HCT116 (cell line): Measurements from ENCODE around the gene ULBP2. TPM values are rescaled to one million over a fixed set of nuclear protein-coding genes. Genes with fewer than 3 reads are reported as not detected.

Experiments
- ATAC-seq: fragments of 200-7000 bp; cut with Tn5 transposase; 2 replicates; pipeline ENCODE4 v1.9.1; 2020; ENCODE audit warnings: mild to moderate bottlenecking, moderate library complexity
- BruUV-seq: library from RNA; stranded (reverse); fragments of 400-500 nt; replicated peaks from 2 replicates; lab custom pipeline; 2021; lab: Mats Ljungman, UMichigan
- CTCF ChIA-PET: fragments of 300-600 bp; sonication (Branson Sonifier 250); formaldehyde crosslinking; loops from one replicate; lab custom pipeline; 2021; ENCODE audit warnings: antibody characterized with exemption; lab: Charles Lee
- POLR2A ChIA-PET: fragments of 300-600, 350-600 bp; sonication (Branson Sonifier 250); formaldehyde crosslinking; loops from one replicate; lab custom pipeline; 2021; ENCODE audit warnings: antibody characterized with exemption; lab: Charles Lee
- RAD21 ChIA-PET, 2 experiments: fragments of 300-600 bp; sonication (Branson Sonifier 250); formaldehyde crosslinking; loops; one replicate each; lab custom pipeline; 2023; ENCODE audit warnings: low total read pairs in 2 of 2; ENCODE audit not compliant: uncharacterized antibody in 2 of 2, unreplicated experiment in 2 of 2, low non-redundant PET in 1 of 2; lab: Charles Lee
- DNase-seq: peaks from one replicate; pipeline ENCODE4 v3.0.0-alpha.2; 2010; ENCODE audit warnings: low read depth, low spot score
- H2AFZ ChIP-seq: fragments of 200-600 bp; shearing (Covaris generic), sonication (generic); 2 replicates; pipeline ENCODE4 v1.6.1; 2017; ENCODE audit warnings: low read depth, mixed run types, mixed read lengths, antibody characterized with exemption, low read length; ENCODE audit not compliant: poor library complexity, severe bottlenecking
- H3K27ac ChIP-seq: 2 replicates; pipeline ENCODE4 v1.5.1; 2012; ENCODE audit warnings: low read depth, low read length
- H3K27me3 ChIP-seq: fragments of 200-600 bp; sonication (generic); 2 replicates; pipeline ENCODE4 v1.6.1; 2016; ENCODE audit warnings: mixed run types, low read length, mixed read lengths; ENCODE audit not compliant: insufficient read depth
- H3K36me3 ChIP-seq, 2 experiments: fragments of 200-500 bp in 1 of 2; fragments of 200-600 bp in 1 of 2; sonication (Bioruptor generic) in 1 of 2; sonication (generic) in 1 of 2; 2 replicates each; pipeline versions ENCODE4 v1.5.1 to v1.6.1; 2014 to 2016; ENCODE audit warnings: low read length in 2 of 2, inconsistent platforms in 1 of 2, mixed read lengths in 1 of 2, mixed run types in 1 of 2; ENCODE audit not compliant: insufficient read depth in 2 of 2, control insufficient read depth in 1 of 2
- H3K4me1 ChIP-seq, 2 experiments: fragments of 200-600 bp in 1 of 2; sonication (generic) in 1 of 2; 2 replicates each; pipeline versions ENCODE4 v1.5.1 to v1.6.1; 2012 to 2017; ENCODE audit warnings: low read length in 2 of 2, inconsistent platforms in 1 of 2, mild to moderate bottlenecking in 1 of 2, mixed read lengths in 1 of 2, mixed run types in 1 of 2, moderate library complexity in 1 of 2; ENCODE audit not compliant: insufficient read depth in 2 of 2, control insufficient read depth in 1 of 2
- H3K4me2 ChIP-seq: fragments of 200-600 bp; sonication (generic); 2 replicates; pipeline ENCODE4 v1.6.1; 2017; ENCODE audit warnings: mixed run types, low read length, mixed read lengths
- H3K4me3 ChIP-seq, 2 experiments: fragments of 200-600 bp in 1 of 2; sonication (generic) in 1 of 2; replicated peaks in 1 of 2; 2 replicates each; pipeline ENCODE4 v1.5.1; 2011 to 2016; ENCODE audit warnings: low read length in 2 of 2, control low read depth in 1 of 2, low read depth in 1 of 2, mild to moderate bottlenecking in 1 of 2, mixed read lengths in 1 of 2, mixed run types in 1 of 2
- H3K79me2 ChIP-seq: fragments of 200-600 bp; sonication (generic); 2 replicates; pipeline ENCODE4 v1.6.1; 2017; ENCODE audit warnings: mild to moderate bottlenecking, mixed run types, low read length, moderate library complexity, mixed read lengths; ENCODE audit not compliant: insufficient read depth
- H3K9ac ChIP-seq: fragments of 200-600 bp; sonication (generic); 2 replicates; pipeline ENCODE4 v1.6.1; 2016; ENCODE audit warnings: low read length, mixed read lengths
- H3K9me2 ChIP-seq: fragments of 200-600 bp; sonication (generic), shearing (Covaris generic); 2 replicates; pipeline ENCODE4 v1.6.1; 2017; ENCODE audit warnings: mixed run types, mild to moderate bottlenecking, moderate library complexity; ENCODE audit not compliant: insufficient read depth
- H3K9me3 ChIP-seq, 2 experiments: fragments of 200-500 bp in 1 of 2; fragments of 200-600 bp in 1 of 2; sonication (Bioruptor generic) in 1 of 2; sonication (generic) in 1 of 2; 2 replicates each; pipeline ENCODE4 v1.6.1; 2014 to 2017; ENCODE audit warnings: low read length in 2 of 2, mixed read lengths in 2 of 2, inconsistent platforms in 1 of 2, low read depth in 1 of 2, mild to moderate bottlenecking in 1 of 2, mixed run types in 1 of 2, moderate library complexity in 1 of 2; ENCODE audit not compliant: control insufficient read depth in 1 of 2, insufficient read depth in 1 of 2
- H4K20me1 ChIP-seq: fragments of 200-600 bp; sonication (generic), shearing (Covaris generic); 2 replicates; pipeline ENCODE4 v1.6.1; 2017; ENCODE audit warnings: mixed run types, mild to moderate bottlenecking, moderate library complexity; ENCODE audit not compliant: insufficient read depth
- CBX3 ChIP-seq: IDR thresholded peaks from 2 replicates; pipeline ENCODE4 v1.6.1; 2012; ENCODE audit warnings: low read depth
- EGR1 ChIP-seq: IDR thresholded peaks from 2 replicates; pipeline ENCODE4 v1.6.1; 2012; ENCODE audit warnings: low read depth
- ELF1 ChIP-seq: IDR thresholded peaks from 2 replicates; pipeline ENCODE4 v1.6.1; 2012; ENCODE audit warnings: low read depth, borderline replicate concordance
- EZH2phosphoT487 ChIP-seq: fragments of 200-600 bp; IDR thresholded peaks from 2 replicates; pipeline ENCODE4 v1.6.1; 2018; ENCODE audit warnings: antibody characterized with exemption, borderline replicate concordance
- SP1 ChIP-seq: IDR thresholded peaks from 2 replicates; pipeline ENCODE4 v1.6.1; 2012; ENCODE audit warnings: low read depth
- intact Hi-C: fragments of 100-400 bp; cut with micrococcal nuclease; formaldehyde crosslinking; loops from 2 replicates; pipeline ENCODE4 v1.10.0; 2022
- total RNA-seq: library from RNA; stranded (reverse); gene quantifications from one replicate; pipeline ENCODE4 v1.2.1, GENCODE V29; 2021; ENCODE audit not compliant: unreplicated experiment
- TF ChIP-seq, protein P1 (sequence below): IDR thresholded peaks from 2 replicates; pipeline ENCODE4 v1.6.1; 2012; ENCODE audit warnings: low read depth
- TF ChIP-seq, protein P2 (sequence below), 3 experiments: fragments of 200-600 bp in 1 of 3; sonication (generic) in 1 of 3; IDR thresholded peaks in 2 of 3; conservative IDR thresholded peaks in 1 of 3; 2 replicates each; pipeline ENCODE4 v1.5.1; 2012 to 2017; ENCODE audit warnings: low read depth in 2 of 3, low read length in 2 of 3, antibody characterized with exemption in 1 of 3, borderline replicate concordance in 1 of 3, control low read depth in 1 of 3, mild to moderate bottlenecking in 1 of 3, mixed read lengths in 1 of 3, mixed run types in 1 of 3, moderate library complexity in 1 of 3; ENCODE audit not compliant: insufficient read depth in 1 of 3

ULBP2 gene
- total RNA-seq, 1 experiment from 2014 or later: 10.2 TPM

DNA sequence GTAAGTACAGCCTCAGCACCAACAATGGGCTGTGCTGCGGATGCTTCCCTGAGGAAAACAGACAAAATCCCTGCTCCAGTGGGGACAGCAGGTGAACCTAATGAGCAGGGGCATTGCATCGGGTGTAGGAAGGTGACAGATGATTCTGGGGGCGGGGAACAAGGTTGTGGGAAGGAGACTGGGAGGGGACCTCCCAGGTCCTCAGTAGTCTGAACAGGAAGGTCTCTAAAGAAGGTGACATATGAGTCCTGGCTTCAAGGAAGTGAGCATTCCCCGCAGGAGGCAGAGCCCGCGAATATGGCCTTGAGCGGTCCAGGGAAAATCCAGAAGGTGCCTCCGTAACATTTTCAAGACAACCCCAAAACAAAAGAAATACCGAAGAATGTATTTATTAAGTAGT is 41.3 kb downstream of the ULBP2 start:
- Histone ChIP-seq H3K4me2 (no peak overlapping the region), H3K9me2 (no peaks in the 10 kb centered on the region), H3K79me2 (no peaks in the 10 kb centered on the region), H3K27me3 (peaks cover 6% of the 10 kb centered on the region; the same call in 1 of the 2 replicates), H4K20me1 (no peaks in the 10 kb centered on the region), H2AFZ (no peak overlapping the region), H3K9me3 (no peaks in the 10 kb centered on the region), H3K4me3 (no peak overlapping the region), H3K9ac (no peak overlapping the region), H3K27ac (no peak overlapping the region), H3K36me3 (no peaks in the 10 kb centered on the region), H3K4me1 (no peaks in the 10 kb centered on the region)
- no peak for TF ChIP-seq EGR1
- no peak for TF ChIP-seq EZH2phosphoT487
- TF ChIP-seq SP1: no peak
- no peak for TF ChIP-seq CBX3
- TF ChIP-seq ELF1: no peak
- TF ChIP-seq, protein P1, sequence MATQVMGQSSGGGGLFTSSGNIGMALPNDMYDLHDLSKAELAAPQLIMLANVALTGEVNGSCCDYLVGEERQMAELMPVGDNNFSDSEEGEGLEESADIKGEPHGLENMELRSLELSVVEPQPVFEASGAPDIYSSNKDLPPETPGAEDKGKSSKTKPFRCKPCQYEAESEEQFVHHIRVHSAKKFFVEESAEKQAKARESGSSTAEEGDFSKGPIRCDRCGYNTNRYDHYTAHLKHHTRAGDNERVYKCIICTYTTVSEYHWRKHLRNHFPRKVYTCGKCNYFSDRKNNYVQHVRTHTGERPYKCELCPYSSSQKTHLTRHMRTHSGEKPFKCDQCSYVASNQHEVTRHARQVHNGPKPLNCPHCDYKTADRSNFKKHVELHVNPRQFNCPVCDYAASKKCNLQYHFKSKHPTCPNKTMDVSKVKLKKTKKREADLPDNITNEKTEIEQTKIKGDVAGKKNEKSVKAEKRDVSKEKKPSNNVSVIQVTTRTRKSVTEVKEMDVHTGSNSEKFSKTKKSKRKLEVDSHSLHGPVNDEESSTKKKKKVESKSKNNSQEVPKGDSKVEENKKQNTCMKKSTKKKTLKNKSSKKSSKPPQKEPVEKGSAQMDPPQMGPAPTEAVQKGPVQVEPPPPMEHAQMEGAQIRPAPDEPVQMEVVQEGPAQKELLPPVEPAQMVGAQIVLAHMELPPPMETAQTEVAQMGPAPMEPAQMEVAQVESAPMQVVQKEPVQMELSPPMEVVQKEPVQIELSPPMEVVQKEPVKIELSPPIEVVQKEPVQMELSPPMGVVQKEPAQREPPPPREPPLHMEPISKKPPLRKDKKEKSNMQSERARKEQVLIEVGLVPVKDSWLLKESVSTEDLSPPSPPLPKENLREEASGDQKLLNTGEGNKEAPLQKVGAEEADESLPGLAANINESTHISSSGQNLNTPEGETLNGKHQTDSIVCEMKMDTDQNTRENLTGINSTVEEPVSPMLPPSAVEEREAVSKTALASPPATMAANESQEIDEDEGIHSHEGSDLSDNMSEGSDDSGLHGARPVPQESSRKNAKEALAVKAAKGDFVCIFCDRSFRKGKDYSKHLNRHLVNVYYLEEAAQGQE: no peak
- TF ChIP-seq, protein P2, sequence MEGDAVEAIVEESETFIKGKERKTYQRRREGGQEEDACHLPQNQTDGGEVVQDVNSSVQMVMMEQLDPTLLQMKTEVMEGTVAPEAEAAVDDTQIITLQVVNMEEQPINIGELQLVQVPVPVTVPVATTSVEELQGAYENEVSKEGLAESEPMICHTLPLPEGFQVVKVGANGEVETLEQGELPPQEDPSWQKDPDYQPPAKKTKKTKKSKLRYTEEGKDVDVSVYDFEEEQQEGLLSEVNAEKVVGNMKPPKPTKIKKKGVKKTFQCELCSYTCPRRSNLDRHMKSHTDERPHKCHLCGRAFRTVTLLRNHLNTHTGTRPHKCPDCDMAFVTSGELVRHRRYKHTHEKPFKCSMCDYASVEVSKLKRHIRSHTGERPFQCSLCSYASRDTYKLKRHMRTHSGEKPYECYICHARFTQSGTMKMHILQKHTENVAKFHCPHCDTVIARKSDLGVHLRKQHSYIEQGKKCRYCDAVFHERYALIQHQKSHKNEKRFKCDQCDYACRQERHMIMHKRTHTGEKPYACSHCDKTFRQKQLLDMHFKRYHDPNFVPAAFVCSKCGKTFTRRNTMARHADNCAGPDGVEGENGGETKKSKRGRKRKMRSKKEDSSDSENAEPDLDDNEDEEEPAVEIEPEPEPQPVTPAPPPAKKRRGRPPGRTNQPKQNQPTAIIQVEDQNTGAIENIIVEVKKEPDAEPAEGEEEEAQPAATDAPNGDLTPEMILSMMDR (IDR thresholded peaks at IDR 0.05 in 2 of 3, conservative IDR thresholded peaks at IDR 0.05 in 1 of 3; ENCODE audit: borderline replicate concordance in 1 of 3, insufficient read depth in 1 of 3, low read depth in 2 of 3, low read length in 2 of 3): no peak
- DNase-seq (no peak), ATAC-seq (no peak)
- CTCF ChIA-PET: interaction anchor here (0.6 kb wide), 1 partner anchor 285 kb away, joined by 3 read pairs; no protein-coding TSS in a partner anchor
- BruUV-seq: no TSS peak
- RAD21 ChIA-PET: no interaction called here
- intact Hi-C loops: no loop called here
- POLR2A ChIA-PET: interaction anchor here (1.6 kb wide), 1 partner anchor 19 kb away, joined by 5 read pairs; the partner anchor contains the start of gene ULBP1
